ENCODE data around the gene SUN3. TPM values are rescaled to one million over a fixed set of nuclear protein-coding genes. Genes with fewer than 3 reads are reported as not detected.

Gene SUN3
- total RNA-seq, 2 donors from 2014 or later: 0.50 TPM; not detected in 1

DNA sequence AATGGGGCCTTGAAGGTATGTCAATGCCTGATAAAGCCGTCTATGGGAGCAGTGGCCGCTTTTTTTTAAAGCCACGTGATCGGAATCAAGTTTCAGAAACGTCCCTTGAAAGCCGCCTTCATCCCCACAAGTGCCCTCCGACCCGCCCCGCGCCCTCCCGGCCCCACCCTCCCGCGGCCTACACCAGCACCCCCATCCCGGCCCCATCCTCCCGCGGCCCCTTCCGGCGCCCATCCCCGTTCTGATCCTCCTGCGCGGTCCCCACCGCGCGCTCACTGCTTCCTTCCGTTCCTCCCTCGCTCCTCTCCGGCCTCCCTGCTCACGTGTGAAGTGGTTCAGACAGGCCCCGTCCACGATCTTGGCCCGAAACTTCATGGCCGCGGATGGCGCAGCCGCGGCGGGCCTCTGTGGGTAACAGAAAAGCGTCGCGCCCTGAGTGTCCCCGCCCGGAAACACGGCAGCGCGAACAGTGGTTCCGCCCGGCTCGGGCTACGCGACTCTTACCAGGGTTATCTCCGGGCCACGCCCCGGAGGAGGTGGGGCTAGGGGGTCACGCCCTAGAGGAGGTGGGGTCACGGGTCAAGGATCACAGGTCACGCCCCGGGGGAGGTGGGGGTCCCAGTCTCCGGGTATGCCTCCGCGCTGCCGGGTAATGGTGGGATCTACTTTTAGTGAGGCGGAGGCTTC lies 49.6 kb downstream of the SUN3 start, which contains the start of gene HUS1:
Gene HUS1 (minus strand): TSS at position 471 of the 687 bp plus-strand sequence. CDS start 96 bp downstream, at position 375.
- Mint-ChIP-seq H3K4me1 (peaks cover 20% of the 10 kb centered on the region), H3K9me3 (no peaks in the 10 kb centered on the region), H3K27ac (peak within 1 kb of the TSS; percentile 98), H3K27me3 (no peaks in the 10 kb centered on the region), H3K4me3 (peak within 1 kb of the TSS; percentile 93), H3K36me3 (ENCODE audit: low read depth) (peaks cover 53% of the 10 kb centered on the region)
- ATAC-seq (replicated peaks): peak; percentile 99

DNA sequence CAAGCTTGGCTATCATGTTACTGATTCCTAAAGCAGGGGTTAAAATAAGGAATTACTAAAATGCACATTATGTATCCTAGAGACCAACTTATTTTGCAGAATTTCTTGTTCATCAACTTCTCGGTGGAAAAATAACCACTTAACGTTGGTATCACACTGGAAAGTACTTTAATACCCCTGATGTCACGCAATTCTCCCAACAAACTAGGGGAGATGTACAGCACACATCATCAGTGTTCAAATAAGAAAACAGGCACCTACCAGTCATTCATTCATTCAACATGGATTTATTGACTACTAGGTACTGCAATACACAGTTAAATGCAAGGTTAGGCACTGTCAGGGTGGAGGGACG lies 50.1 kb downstream of the SUN3 start:
- Mint-ChIP-seq H3K4me1 (peaks cover 25% of the 10 kb centered on the region), H3K27ac (peak overlapping the region; percentile 98), H3K9me3 (no peaks in the 10 kb centered on the region), H3K36me3 (ENCODE audit: low read depth) (peaks cover 58% of the 10 kb centered on the region), H3K27me3 (no peaks in the 10 kb centered on the region), H3K4me3 (peak overlapping the region; percentile 93)
- no peak for ATAC-seq (replicated peaks)

DNA sequence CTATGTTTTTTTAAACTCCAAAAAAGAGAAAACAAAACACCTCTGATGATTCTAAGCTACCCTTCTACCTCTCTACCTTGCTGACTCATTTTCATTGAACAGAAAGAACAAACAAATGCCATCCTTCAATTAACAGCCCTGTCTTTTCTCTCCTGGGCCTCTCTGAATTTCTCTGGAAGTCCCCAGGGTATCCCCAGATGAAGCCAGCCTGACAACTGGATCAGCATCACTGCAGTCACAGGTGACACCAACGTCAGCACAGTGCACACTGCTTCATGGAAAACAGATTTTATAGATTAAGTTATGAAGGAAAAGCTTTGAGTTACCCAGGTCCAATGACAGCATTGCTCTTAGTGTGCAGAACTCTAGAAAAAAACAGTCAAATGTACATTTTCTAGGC lies 55.2 kb downstream of the SUN3 start:
- H3K27me3 Mint-ChIP-seq: no peaks in the 10 kb centered on the region
- H3K9me3 Mint-ChIP-seq: no peaks in the 10 kb centered on the region
- H3K4me3 Mint-ChIP-seq: peak overlapping the region; percentile 3
- H3K4me1 Mint-ChIP-seq: peaks cover 46% of the 10 kb centered on the region
- peak overlapping the region; percentile 72 for H3K27ac Mint-ChIP-seq
- ATAC-seq (replicated peaks): peak; percentile 76
- H3K36me3 Mint-ChIP-seq (ENCODE audit: low read depth): peaks cover 100% of the 10 kb centered on the region

DNA sequence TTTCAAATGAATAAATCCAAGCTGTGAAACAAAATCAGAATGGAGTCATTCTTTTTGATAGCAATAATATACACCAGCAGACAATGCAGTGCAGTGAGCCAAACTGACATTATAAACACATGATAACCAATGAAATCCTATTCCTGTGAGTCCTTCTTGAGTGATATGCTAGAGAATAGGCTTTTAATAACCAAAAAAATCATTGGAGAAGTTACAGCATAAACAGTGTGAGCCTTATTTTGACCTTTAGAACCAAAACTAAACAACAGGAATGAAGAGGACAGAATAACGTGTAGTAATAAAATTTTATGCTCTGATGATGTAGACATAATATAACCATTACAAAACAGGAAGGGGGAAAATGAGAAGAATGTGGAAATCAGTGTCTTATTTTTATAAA lies 58.1 kb downstream of the SUN3 start:
- H3K4me3 Mint-ChIP-seq: no peak overlapping the region
- no peaks in the 10 kb centered on the region for H3K27me3 Mint-ChIP-seq
- H3K4me1 Mint-ChIP-seq: peaks cover 29% of the 10 kb centered on the region
- ATAC-seq (replicated peaks): no peak
- peak overlapping the region; percentile 62 for H3K27ac Mint-ChIP-seq
- no peaks in the 10 kb centered on the region for H3K9me3 Mint-ChIP-seq
- H3K36me3 Mint-ChIP-seq (ENCODE audit: low read depth): peaks cover 100% of the 10 kb centered on the region

DNA sequence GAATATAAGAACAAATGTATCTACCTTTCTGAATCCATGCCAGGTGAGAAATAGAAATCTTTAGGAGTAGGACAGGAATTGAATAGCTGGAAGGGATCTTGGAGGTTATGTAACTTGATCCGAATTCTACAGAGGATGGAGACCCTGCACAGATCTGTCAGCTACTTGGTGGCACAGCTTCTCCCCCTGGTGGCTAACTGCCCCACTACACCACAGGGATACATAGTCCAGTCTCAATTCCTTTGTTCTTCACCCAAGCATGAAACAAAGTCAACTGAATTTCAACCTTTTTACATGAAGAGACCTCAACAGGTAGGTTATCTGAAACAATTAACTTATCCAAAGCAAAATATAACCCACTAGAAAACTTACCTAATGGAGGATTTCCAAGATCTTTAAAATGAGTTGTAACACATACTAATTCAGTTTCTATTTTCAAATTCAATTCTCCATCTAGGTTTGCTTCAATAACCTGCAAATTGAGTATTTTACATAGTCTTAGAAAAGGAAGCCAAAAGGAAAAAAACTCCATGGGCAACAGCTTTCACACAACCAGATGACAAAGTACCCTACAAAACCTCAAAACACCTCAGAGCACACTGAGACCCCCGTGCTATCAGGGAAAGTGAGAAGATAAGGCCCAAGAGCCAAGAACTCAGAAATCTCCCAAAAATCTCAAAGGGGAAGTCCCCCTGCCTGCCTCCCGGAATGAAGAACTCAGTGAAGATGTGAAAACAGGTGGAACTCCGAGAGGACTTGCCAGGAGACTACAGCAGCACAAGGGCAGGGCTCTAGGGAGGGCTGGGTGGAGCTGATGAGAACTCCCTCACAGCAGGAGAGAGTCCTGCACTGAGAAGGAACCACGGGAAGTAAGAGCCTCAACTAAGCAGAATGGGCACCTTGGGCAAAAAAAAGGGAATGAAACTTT lies 59.8 kb downstream of the SUN3 start:
- H3K27ac Mint-ChIP-seq: no peak overlapping the region
- peak; percentile 52 for ATAC-seq (replicated peaks)

DNA sequence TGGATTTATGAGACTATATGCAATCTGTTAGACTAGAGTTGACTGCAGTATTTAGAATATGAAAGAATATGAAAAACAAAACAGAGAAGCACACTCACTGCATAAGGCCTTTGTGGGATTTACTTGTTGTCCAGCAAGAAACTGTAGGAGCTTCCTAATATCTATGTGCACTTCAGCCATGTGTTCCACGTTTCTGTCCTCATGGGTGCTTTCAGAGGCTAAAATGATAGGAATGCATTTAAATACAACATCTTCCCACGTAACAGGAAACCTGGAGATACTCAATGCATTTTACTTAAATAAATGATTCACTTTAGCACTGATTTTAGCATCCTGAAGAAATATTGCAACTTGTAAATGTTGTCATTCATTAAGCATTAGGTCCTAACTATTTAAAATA lies 61.2 kb downstream of the SUN3 start:
- Mint-ChIP-seq H3K27ac (no peak overlapping the region), H3K4me1 (peaks cover 16% of the 10 kb centered on the region), H3K4me3 (no peak overlapping the region), H3K9me3 (no peaks in the 10 kb centered on the region), H3K27me3 (no peaks in the 10 kb centered on the region), H3K36me3 (ENCODE audit: low read depth) (peaks cover 100% of the 10 kb centered on the region)
- no peak for ATAC-seq (replicated peaks)

More for the DNA sequence above, 59.8 kb downstream of the SUN3 start:
- Mint-ChIP-seq H3K27me3 (no peaks in the 10 kb centered on the region), H3K36me3 (ENCODE audit: low read depth) (peaks cover 100% of the 10 kb centered on the region), H3K9me3 (no peaks in the 10 kb centered on the region), H3K4me1 (peaks cover 25% of the 10 kb centered on the region), H3K4me3 (no peak overlapping the region)

DNA sequence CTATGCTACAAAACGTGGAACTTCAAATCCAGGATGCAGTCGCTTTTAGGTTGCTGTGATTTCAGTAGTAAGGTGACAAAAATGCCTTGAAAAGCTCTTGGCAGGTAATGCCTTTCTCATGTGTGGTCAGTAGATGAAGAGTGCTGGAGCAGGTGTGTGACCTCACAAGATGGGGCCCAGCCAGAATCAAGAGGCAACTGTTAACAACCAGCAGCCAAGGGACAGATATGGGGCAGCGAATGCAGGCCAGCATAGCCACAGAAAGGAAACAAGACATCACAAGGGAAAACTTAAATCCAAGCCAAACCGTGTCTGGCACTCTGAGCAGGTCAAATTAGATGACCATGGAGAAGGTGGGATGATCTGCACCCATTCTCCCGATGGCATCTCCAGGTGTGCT lies 61.8 kb downstream of the SUN3 start:
- ATAC-seq (replicated peaks): no peak

DNA sequence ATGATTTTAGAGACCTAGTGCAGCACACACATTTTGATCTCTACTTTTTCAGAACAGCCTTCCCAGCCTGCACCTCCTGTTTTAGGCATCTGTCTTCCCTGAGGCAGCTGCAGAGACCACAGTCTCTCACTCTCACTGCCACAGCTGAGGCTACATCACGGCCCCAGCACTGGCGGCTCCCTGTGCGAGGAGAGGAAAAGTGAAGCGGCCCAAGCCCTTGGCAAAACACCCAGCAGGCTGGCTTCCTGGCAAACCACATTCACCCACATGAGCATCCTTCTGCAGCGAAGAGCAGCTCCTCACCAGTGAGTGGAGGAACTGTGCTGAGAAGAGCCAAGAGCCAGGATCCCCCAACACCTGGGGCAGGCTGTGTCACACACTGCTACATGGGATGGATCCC lies 63.5 kb downstream of the SUN3 start:
- H3K9me3 Mint-ChIP-seq: no peaks in the 10 kb centered on the region
- ATAC-seq (replicated peaks): no peak
- peaks cover 100% of the 10 kb centered on the region for H3K36me3 Mint-ChIP-seq (ENCODE audit: low read depth)
- H3K4me1 Mint-ChIP-seq: peaks cover 5% of the 10 kb centered on the region
- no peak overlapping the region for H3K4me3 Mint-ChIP-seq
- no peaks in the 10 kb centered on the region for H3K27me3 Mint-ChIP-seq
- no peak overlapping the region for H3K27ac Mint-ChIP-seq

More for the DNA sequence above, 61.8 kb downstream of the SUN3 start:
- Mint-ChIP-seq H3K9me3 (no peaks in the 10 kb centered on the region), H3K4me1 (peaks cover 12% of the 10 kb centered on the region), H3K27ac (peak overlapping the region; percentile 34), H3K36me3 (ENCODE audit: low read depth) (peaks cover 100% of the 10 kb centered on the region), H3K4me3 (no peak overlapping the region), H3K27me3 (no peaks in the 10 kb centered on the region)

DNA sequence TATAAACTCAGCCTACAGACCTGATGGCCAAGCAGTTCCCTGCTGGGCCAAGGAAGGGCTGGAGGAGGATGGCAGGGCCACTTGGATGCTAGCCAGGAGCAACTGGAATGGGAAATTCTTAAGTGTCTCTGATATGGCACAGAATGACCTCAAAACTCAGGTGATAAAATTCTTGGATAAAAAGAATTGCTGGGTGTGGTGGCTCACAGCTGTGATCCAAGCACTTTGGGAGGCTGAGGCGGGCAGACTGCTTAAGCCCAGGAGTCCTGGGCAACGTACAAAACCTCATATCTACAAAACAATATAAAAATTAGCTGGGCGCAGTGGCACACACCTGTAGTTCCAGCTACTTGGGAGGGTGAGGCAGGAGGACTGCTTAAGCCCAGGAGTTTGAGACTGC lies 66.6 kb downstream of the SUN3 start:
- Mint-ChIP-seq H3K4me1 (no peaks in the 10 kb centered on the region), H3K36me3 (ENCODE audit: low read depth) (peaks cover 83% of the 10 kb centered on the region), H3K27ac (no peak overlapping the region), H3K9me3 (no peaks in the 10 kb centered on the region), H3K4me3 (no peak overlapping the region), H3K27me3 (no peaks in the 10 kb centered on the region)
- ATAC-seq (replicated peaks): no peak

DNA sequence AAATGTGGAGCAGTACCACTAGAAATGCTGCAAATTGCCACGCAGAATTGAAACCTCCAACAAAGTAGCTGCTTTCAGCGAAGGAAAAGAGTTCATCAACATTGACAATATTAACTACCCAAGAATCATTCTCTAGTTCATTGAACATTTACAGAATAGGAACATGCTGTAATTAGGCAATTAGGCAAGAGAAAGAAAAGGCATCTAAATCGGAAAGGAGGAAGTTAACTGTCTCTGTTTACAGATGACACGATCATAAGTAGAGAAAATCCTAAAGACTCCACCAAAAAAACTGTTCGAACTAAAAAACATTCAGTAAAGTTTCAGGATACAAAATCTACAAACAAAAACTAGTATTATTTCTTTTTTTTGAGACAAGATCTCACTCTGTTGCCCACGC lies 71.8 kb downstream of the SUN3 start:
- H3K27ac Mint-ChIP-seq: no peak overlapping the region

DNA sequence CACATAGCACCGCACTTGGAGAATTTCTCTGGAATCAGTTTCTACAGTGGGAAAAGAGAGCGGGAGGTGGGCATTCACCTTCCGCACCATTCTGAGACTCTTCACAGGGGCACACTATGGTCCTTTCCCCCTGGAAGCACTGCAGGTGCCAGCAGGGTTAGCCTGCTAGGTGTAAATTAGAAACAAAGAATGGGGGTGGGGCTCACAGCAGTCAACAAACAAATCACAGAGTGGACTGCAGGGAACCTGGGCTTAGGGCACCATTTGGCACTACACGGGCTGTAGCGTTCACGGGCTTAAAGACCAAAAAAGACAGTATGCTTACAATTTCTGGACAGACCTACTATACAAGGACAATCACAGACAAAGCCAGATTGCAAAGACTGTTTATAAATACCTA lies 72.7 kb downstream of the SUN3 start:
- Mint-ChIP-seq H3K27ac (peak overlapping the region; percentile 14), H3K36me3 (ENCODE audit: low read depth) (peaks cover 54% of the 10 kb centered on the region), H3K27me3 (no peaks in the 10 kb centered on the region), H3K4me1 (peaks cover 4% of the 10 kb centered on the region), H3K4me3 (no peak overlapping the region), H3K9me3 (no peaks in the 10 kb centered on the region)
- no peak for ATAC-seq (replicated peaks)

More for the DNA sequence above, 71.8 kb downstream of the SUN3 start:
- Mint-ChIP-seq H3K4me3 (no peak overlapping the region), H3K9me3 (no peaks in the 10 kb centered on the region), H3K4me1 (no peaks in the 10 kb centered on the region), H3K36me3 (ENCODE audit: low read depth) (peaks cover 63% of the 10 kb centered on the region), H3K27me3 (no peaks in the 10 kb centered on the region)
- ATAC-seq (replicated peaks): no peak

DNA sequence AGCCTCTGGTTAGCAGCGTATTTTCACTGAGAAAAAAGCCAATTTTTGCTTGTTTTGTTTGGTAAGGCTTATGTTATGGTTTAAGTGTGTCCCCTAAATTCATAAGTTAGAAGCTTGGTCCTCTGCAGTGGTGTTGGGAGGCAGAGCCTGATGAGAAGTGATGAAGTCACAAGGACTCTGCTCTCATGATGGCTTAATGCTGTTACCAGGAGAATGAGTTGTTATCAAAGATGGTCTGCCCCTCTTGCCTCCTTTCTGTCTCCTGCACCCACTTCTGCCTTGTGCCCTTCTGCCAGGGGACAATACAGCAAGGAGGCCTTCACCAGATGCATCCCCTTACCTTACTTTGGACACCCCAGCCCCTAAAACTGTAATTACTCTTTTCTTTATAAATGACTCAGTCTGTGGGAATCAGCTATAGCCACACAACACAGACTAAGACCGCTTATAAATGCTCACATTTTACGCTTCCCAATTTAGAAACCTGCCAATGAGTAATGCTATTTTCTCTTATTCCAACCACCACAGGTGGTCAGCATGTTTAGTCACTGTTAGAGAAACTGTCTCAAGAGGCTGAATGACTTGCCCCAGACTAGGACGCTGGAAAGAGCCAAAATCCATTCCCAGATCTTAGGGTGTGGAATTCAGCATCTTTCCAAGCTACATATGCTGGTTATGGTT lies 74.5 kb downstream of the SUN3 start:
- Mint-ChIP-seq H3K4me1 (peaks cover 4% of the 10 kb centered on the region), H3K27ac (no peak overlapping the region), H3K9me3 (no peaks in the 10 kb centered on the region), H3K36me3 (ENCODE audit: low read depth) (peaks cover 45% of the 10 kb centered on the region), H3K4me3 (no peak overlapping the region), H3K27me3 (no peaks in the 10 kb centered on the region)
- peak; percentile 70 for ATAC-seq (replicated peaks)

DNA sequence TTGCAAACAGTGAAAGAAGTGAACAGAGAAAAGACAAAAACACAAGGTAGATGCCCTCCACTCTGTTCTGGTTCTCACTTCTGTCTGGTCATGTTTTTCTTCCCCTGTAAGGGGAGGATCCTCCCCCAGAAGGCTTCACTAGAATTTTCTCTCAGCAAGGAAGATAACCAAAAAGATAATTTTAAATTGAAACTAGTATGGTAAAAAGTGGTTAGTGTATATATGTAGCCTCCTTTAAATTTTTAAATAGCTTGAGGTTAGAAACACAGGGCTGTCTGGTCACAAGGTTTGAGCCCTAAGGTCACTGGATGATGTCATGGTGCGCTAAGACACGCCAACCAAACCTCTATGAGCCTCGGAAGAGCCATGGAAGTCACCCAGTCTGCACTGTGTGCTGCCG lies 75.1 kb downstream of the SUN3 start:
- Mint-ChIP-seq H3K9me3 (no peaks in the 10 kb centered on the region), H3K27me3 (no peaks in the 10 kb centered on the region), H3K36me3 (ENCODE audit: low read depth) (peaks cover 45% of the 10 kb centered on the region), H3K4me3 (no peak overlapping the region), H3K27ac (peak overlapping the region; percentile 26), H3K4me1 (peaks cover 4% of the 10 kb centered on the region)
- peak; percentile 51 for ATAC-seq (replicated peaks)

DNA sequence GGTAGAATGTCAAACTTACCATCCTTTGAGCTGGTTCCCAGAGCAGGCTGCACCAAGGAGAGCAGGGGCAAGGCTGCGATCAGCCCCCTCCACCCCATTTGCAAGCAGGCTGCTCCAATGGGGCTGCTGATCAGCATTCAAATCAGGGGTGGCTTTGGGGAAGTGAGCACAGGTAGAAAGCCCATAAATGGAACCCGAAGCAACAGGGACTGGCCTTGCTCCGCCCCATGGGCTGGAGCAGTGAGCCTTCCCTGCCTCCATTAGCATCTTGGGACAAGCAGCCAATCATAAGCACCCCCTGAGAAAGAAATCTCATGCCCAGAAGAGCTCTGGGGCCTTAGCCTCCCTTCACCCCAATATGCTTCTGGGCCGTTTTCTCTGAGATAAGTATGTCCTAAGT lies 76.7 kb downstream of the SUN3 start:
- H3K36me3 Mint-ChIP-seq (ENCODE audit: low read depth): peaks cover 30% of the 10 kb centered on the region
- peaks cover 4% of the 10 kb centered on the region for H3K4me1 Mint-ChIP-seq
- no peaks in the 10 kb centered on the region for H3K27me3 Mint-ChIP-seq
- H3K4me3 Mint-ChIP-seq: no peak overlapping the region
- H3K27ac Mint-ChIP-seq: no peak overlapping the region
- no peak for ATAC-seq (replicated peaks)
- no peaks in the 10 kb centered on the region for H3K9me3 Mint-ChIP-seq
